HepG2 (cell line): ENCODE data around the gene ATAD2B. TPM values are rescaled to one million over a fixed set of nuclear protein-coding genes. Genes with fewer than 3 reads are reported as not detected.

Experiments used
- ATAC-seq: fragments of 200-7000 bp; cut with Tn5 transposase; 3 replicates; pipeline ENCODE4 v1.9.1; 2020; ENCODE audit warnings: mild to moderate bottlenecking, moderate library complexity
- BruUV-seq: library from RNA; stranded (reverse); fragments of 400-500 nt; replicated peaks from 2 replicates; lab custom pipeline; 2021; lab: Mats Ljungman, UMichigan
- CTCF ChIA-PET: fragments of 300-600 bp; formaldehyde crosslinking; extraction: SDS; loops from one replicate; lab custom pipeline; 2021; ENCODE audit warnings: low total read pairs, inconsistent platforms, low intra/inter-chr PET ratio; lab: Yijun Ruan, JAX
- POLR2A ChIA-PET: fragments of 350-600 bp; sonication (Branson Sonifier 250); formaldehyde crosslinking; loops from one replicate; lab custom pipeline; 2020; ENCODE audit warnings: antibody characterized with exemption, inconsistent platforms; lab: Yijun Ruan, JAX
- DNase-seq: peaks from one replicate; pipeline ENCODE4 v3.0.0-alpha.2; 2015; ENCODE audit warnings: low spot score
- FAIRE-seq: peaks from 3 replicates; lab custom pipeline; 2011; peaks lifted over from hg19 to GRCh38; lab: Jason Lieb, UNC
- H2AFZ ChIP-seq: one replicate; pipeline ENCODE4 v1.6.1; 2011; ENCODE audit warnings: low read length, inconsistent platforms
- H3K27ac ChIP-seq: fragments of 300-600 bp; 3 replicates; pipeline ENCODE4 v1.8.0; 2011; ENCODE audit warnings: mixed run types, mild to moderate bottlenecking, mixed read lengths, low read length, inconsistent platforms; ENCODE audit not compliant: insufficient read depth; ENCODE audit errors: extremely low read length
- H3K27me3 ChIP-seq, 2 experiments: fragments of 200-600 bp in 1 of 2; 2 replicates in 1 of 2; 3 replicates in 1 of 2; pipeline versions ENCODE4 v1.6.0 to v1.8.0; 2011; ENCODE audit warnings: low read length in 2 of 2, mild to moderate bottlenecking in 2 of 2, moderate library complexity in 2 of 2, inconsistent platforms in 1 of 2; ENCODE audit not compliant: insufficient read depth in 2 of 2, control insufficient read depth in 1 of 2
- H3K36me3 ChIP-seq, 2 experiments: fragments of 200-600 bp in 1 of 2; replicated peaks in 1 of 2; 2 replicates in 1 of 2; 3 replicates in 1 of 2; pipeline versions ENCODE4 v1.5.1 to v1.8.0; 2011; ENCODE audit warnings: low read length in 2 of 2, inconsistent platforms in 1 of 2; ENCODE audit not compliant: insufficient read depth in 2 of 2, control insufficient read depth in 1 of 2
- H3K4me1 ChIP-seq: 2 replicates; pipeline ENCODE4 v1.5.1; 2012; ENCODE audit warnings: low read length, inconsistent platforms; ENCODE audit not compliant: insufficient read depth
- H3K4me2 ChIP-seq: 2 replicates; pipeline ENCODE4 v1.6.0; 2011; ENCODE audit warnings: low read depth, low read length, inconsistent platforms
- H3K4me3 ChIP-seq, 3 experiments: fragments of 200-600 bp in 1 of 3; sonication (generic), shearing (Covaris generic) in 1 of 3; replicated peaks in 1 of 3; 2 replicates each; pipeline ENCODE4 v1.5.1; 2011 to 2016; ENCODE audit warnings: low read length in 3 of 3, inconsistent platforms in 2 of 3, low read depth in 2 of 3, mild to moderate bottlenecking in 2 of 3, control low read depth in 1 of 3, mixed read lengths in 1 of 3; ENCODE audit not compliant: insufficient read depth in 1 of 3
- H3K79me2 ChIP-seq: one replicate; pipeline ENCODE4 v1.6.1; 2011; ENCODE audit warnings: low read length, inconsistent platforms; ENCODE audit not compliant: insufficient read depth
- H3K9ac ChIP-seq: 2 replicates; pipeline ENCODE4 v1.6.0; 2011; ENCODE audit warnings: mild to moderate bottlenecking, low read depth, low read length, inconsistent platforms; ENCODE audit not compliant: insufficient read depth
- H3K9me3 ChIP-seq: 2 replicates; pipeline ENCODE4 v1.5.1; 2012; ENCODE audit warnings: mild to moderate bottlenecking, low read length
- H4K20me1 ChIP-seq: 2 replicates; pipeline ENCODE4 v1.6.0; 2011; ENCODE audit warnings: inconsistent platforms, mild to moderate bottlenecking, low read length, moderate library complexity; ENCODE audit not compliant: insufficient read depth
- MAFF ChIP-seq: IDR thresholded peaks from 2 replicates; pipeline ENCODE4 v1.6.1; 2011; ENCODE audit warnings: low read depth, low read length, improper control_type of control experiment
- MAFK ChIP-seq, 2 experiments: IDR thresholded peaks in 1 of 2; conservative IDR thresholded peaks in 1 of 2; 2 replicates each; pipeline ENCODE4 v1.6.1; 2011; ENCODE audit warnings: improper control_type of control experiment in 2 of 2, low read length in 2 of 2
- NR2C2 ChIP-seq: sonication (generic); formaldehyde crosslinking; IDR thresholded peaks from 2 replicates; pipeline ENCODE4 v1.4.0; 2020; ENCODE audit warnings: missing genetic modification reagents, mild to moderate bottlenecking, moderate library complexity, borderline replicate concordance
- PLRG1 ChIP-seq: fragments of 450-650 bp; conservative IDR thresholded peaks from 2 replicates; pipeline ENCODE4 v1.6.1; 2016
- RBM22 ChIP-seq: fragments of 200-400 bp; formaldehyde crosslinking; optimal IDR thresholded peaks from 2 replicates; pipeline ENCODE3; 2017; ENCODE audit warnings: mild to moderate bottlenecking, low read length, moderate library complexity
- RXRA ChIP-seq: sonication (generic); formaldehyde crosslinking; IDR thresholded peaks from 2 replicates; pipeline ENCODE4 v1.5.1; 2020; ENCODE audit warnings: missing genetic modification reagents
- SIN3A ChIP-seq: IDR thresholded peaks from 2 replicates; pipeline ENCODE4 v1.6.1; 2011; ENCODE audit warnings: low read depth, mild to moderate bottlenecking, control low read depth, low read length, borderline replicate concordance
- SNAI1 ChIP-seq: sonication (generic); formaldehyde crosslinking; IDR thresholded peaks from 2 replicates; pipeline ENCODE4 v1.5.0; 2020; ENCODE audit warnings: mild to moderate bottlenecking, missing genetic modification reagents, borderline replicate concordance
- TAF15 ChIP-seq: fragments of 200-400 bp; formaldehyde crosslinking; IDR thresholded peaks from one replicate; pipeline ENCODE4 v1.6.1; 2018; ENCODE audit warnings: mild to moderate bottlenecking, low read depth, low read length; ENCODE audit not compliant: poor library complexity, severe bottlenecking
- ZFY ChIP-seq: sonication (generic); formaldehyde crosslinking; IDR thresholded peaks from 2 replicates; pipeline ENCODE4 v1.4.0; 2020; ENCODE audit warnings: missing genetic modification reagents
- ZNF18 ChIP-seq: sonication (generic); formaldehyde crosslinking; IDR thresholded peaks from 2 replicates; pipeline ENCODE4 v1.8.0; 2022; ENCODE audit warnings: mild to moderate bottlenecking, missing genetic modification reagents; ENCODE audit not compliant: insufficient replicate concordance
- ZNF792 ChIP-seq: IDR thresholded peaks from 2 replicates; pipeline ENCODE4 v1.6.1; 2016
- in situ Hi-C: cut with HindIII; loops from 2 replicates; pipeline ENCODE4 v1.10.0; 2017; ENCODE audit warnings: low pct_unique_long_range_greater_than_20kb; ENCODE audit not compliant: extremely low pct_ligation_motif_present
- intact Hi-C: fragments of 100-400 bp; cut with micrococcal nuclease; formaldehyde crosslinking; loops from one replicate; pipeline ENCODE4 v1.10.0; 2022; ENCODE audit not compliant: unreplicated experiment
- polyA plus RNA-seq, 8 experiments: library from polyadenylated mRNA; depleted of rRNA in 3 of 8; stranded (reverse) in 7 of 8; unstranded in 1 of 8; fragments of >200 nt; fragmentation: Illumina TruSeq in 4 of 8; extraction: Trizol in 4 of 8; gene quantifications; 2 replicates each; pipeline versions ENCODE4 v1.2.1 to v1.2.3, GENCODE V29; 2011 to 2016; ENCODE audit warnings: low read depth in 4 of 8, missing spikeins in 1 of 8, mixed read lengths in 1 of 8; ENCODE audit not compliant: insufficient read depth in 1 of 8
- total RNA-seq, 5 experiments: library from RNA; depleted of rRNA; stranded (reverse); fragments of >200 nt; fragmentation: Illumina TruSeq; extraction: Trizol; gene quantifications; 2 replicates each; pipeline ENCODE4 v1.2.3, GENCODE V29; 2016; ENCODE audit warnings: low read depth in 1 of 5
- TF ChIP-seq, protein P1 (sequence below): sonication (generic); formaldehyde crosslinking; IDR thresholded peaks from 2 replicates; pipeline ENCODE4 v1.4.0; 2020; ENCODE audit warnings: missing genetic modification reagents, mild to moderate bottlenecking, borderline replicate concordance
- TF ChIP-seq, protein P2 (sequence below): sonication (generic); formaldehyde crosslinking; IDR thresholded peaks from 2 replicates; pipeline ENCODE4 v1.4.0; 2020; ENCODE audit warnings: missing genetic modification reagents, mild to moderate bottlenecking, borderline replicate concordance
- TF ChIP-seq, protein P3 (sequence below): sonication (generic); formaldehyde crosslinking; IDR thresholded peaks from 2 replicates; pipeline ENCODE4 v1.8.0; 2022; ENCODE audit warnings: missing genetic modification reagents, low read depth, mild to moderate bottlenecking, borderline replicate concordance
- TF ChIP-seq, protein P4 (sequence below): sonication (generic); formaldehyde crosslinking; IDR thresholded peaks from 2 replicates; pipeline ENCODE4 v1.8.1; 2023; ENCODE audit warnings: mild to moderate bottlenecking, inconsistent platforms, moderate library complexity, missing genetic modification reagents, borderline replicate concordance

The ATAD2B gene
- total and polyA plus RNA-seq, 2 of the 13 experiments (the other 11 are each of a cell fraction or from before 2014, with no cell fraction given), result 5.3 to 22.2 TPM

- H2AFZ ChIP-seq, result no peak overlapping the region
- ChIA-PET POLR2A (no interaction called here), CTCF (no interaction called here)
- H3K79me2 ChIP-seq, result no peaks in the 10 kb centered on the region
- H3K36me3 ChIP-seq, result no peaks in the 10 kb centered on the region
- intact Hi-C loops, result no loop called here
- H3K4me2 ChIP-seq, result no peak overlapping the region
- TF ChIP-seq ZNF792 (CRISPR knock-in tag), result no peak
- TF ChIP-seq SNAI1, result no peak
- no peak for TF ChIP-seq RBM22
- no peak for TF ChIP-seq SIN3A
- TF ChIP-seq PLRG1, result no peak
- peak; percentile 74 for TF ChIP-seq MAFF
- TF ChIP-seq ZFY (CRISPR knock-in tag), result no peak
- TF ChIP-seq RXRA (CRISPR knock-in tag), result no peak
- TF ChIP-seq, protein P1, sequence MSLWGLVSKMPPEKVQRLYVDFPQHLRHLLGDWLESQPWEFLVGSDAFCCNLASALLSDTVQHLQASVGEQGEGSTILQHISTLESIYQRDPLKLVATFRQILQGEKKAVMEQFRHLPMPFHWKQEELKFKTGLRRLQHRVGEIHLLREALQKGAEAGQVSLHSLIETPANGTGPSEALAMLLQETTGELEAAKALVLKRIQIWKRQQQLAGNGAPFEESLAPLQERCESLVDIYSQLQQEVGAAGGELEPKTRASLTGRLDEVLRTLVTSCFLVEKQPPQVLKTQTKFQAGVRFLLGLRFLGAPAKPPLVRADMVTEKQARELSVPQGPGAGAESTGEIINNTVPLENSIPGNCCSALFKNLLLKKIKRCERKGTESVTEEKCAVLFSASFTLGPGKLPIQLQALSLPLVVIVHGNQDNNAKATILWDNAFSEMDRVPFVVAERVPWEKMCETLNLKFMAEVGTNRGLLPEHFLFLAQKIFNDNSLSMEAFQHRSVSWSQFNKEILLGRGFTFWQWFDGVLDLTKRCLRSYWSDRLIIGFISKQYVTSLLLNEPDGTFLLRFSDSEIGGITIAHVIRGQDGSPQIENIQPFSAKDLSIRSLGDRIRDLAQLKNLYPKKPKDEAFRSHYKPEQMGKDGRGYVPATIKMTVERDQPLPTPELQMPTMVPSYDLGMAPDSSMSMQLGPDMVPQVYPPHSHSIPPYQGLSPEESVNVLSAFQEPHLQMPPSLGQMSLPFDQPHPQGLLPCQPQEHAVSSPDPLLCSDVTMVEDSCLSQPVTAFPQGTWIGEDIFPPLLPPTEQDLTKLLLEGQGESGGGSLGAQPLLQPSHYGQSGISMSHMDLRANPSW (CRISPR knock-in tag), result no peak
- TF ChIP-seq, protein P2, sequence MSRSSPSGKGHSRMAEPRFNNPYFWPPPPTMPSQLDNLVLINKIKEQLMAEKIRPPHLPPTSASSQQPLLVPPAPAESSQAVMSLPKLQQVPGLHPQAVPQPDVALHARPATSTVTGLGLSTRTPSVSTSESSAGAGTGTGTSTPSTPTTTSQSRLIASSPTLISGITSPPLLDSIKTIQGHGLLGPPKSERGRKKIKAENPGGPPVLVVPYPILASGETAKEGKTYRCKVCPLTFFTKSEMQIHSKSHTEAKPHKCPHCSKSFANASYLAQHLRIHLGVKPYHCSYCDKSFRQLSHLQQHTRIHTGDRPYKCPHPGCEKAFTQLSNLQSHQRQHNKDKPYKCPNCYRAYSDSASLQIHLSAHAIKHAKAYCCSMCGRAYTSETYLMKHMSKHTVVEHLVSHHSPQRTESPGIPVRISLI (CRISPR knock-in tag), result no peak
- TF ChIP-seq NR2C2 (CRISPR knock-in tag), result no peak
- TF ChIP-seq ZNF18 (CRISPR knock-in tag), result no peak
- TF ChIP-seq, protein P3, sequence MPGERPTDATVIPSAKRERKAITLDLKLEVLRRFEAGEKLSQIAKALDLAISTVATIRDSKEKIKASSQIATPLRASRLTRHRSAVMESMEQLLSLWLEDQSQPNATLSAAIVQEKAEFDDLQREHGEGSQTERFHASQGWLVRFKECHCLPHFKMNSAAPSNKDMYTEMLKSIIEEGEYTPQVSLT (CRISPR knock-in tag), result no peak
- TF ChIP-seq, protein P4, sequence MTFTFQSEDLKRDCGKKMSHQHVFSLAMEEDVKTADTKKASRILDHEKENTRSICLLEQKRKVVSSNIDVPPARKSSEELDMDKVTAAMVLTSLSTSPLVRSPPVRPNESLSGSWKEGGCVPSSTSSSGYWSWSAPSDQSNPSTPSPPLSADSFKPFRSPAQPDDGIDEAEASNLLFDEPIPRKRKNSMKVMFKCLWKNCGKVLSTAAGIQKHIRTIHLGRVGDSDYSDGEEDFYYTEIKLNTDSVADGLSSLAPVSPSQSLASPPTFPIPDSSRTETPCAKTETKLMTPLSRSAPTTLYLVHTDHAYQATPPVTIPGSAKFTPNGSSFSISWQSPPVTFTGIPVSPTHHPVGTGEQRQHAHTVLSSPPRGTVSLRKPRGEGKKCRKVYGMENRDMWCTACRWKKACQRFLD, result no peak
- peak; percentile 63 for TF ChIP-seq MAFK (conservative IDR thresholded peaks at IDR 0.05 in 1 of 2, IDR thresholded peaks at IDR 0.05 in 1 of 2; ENCODE audit: low read length in 2 of 2)
- no peak for TF ChIP-seq TAF15
- no peak for DNase-seq
- no peaks in the 10 kb centered on the region for H3K9me3 ChIP-seq
- no peak overlapping the region for H3K27ac ChIP-seq
- no TSS peak for BruUV-seq
- no peak overlapping the region for H3K4me3 ChIP-seq
- peak; percentile 31; the same call in 2 of the 3 replicates for ATAC-seq
- H3K27me3 ChIP-seq, result no peaks in the 10 kb centered on the region
- H3K4me1 ChIP-seq, result no peaks in the 10 kb centered on the region
- no peaks in the 10 kb centered on the region for H4K20me1 ChIP-seq
- in situ Hi-C loops, result no loop called here
- FAIRE-seq, result no peak
- no peak overlapping the region for H3K9ac ChIP-seq
These were observed 181.2 kb downstream of the ATAD2B start for GRCh38 chr2:23745726-23746105.
